H1 (cell line): ENCODE results near the gene SLC9C2. TPM values are rescaled to one million over a fixed set of nuclear protein-coding genes. Genes with fewer than 3 reads are reported as not detected.

Source experiments
- CTCF ChIA-PET: fragments of 300-600 bp; sonication (Branson Sonifier 250); formaldehyde crosslinking; loops from one replicate; lab custom pipeline; 2021; ENCODE audit not compliant: partially characterized antibody; lab: Charles Lee
- POLR2A ChIA-PET: fragments of 300-600 bp; sonication (Branson Sonifier 250); formaldehyde crosslinking; loops from one replicate; lab custom pipeline; 2021; ENCODE audit warnings: inconsistent platforms; ENCODE audit not compliant: partially characterized antibody; lab: Charles Lee
- DNase-seq, 2 experiments: peaks; one replicate each; pipeline versions ENCODE4 v3.0.0 to v3.0.0-alpha.2; 2010 to 2022; ENCODE audit warnings: low spot score in 2 of 2, low read depth in 1 of 2, mixed read lengths in 1 of 2
- FAIRE-seq: peaks from 2 replicates; lab custom pipeline; 2011; peaks lifted over from hg19 to GRCh38; lab: Jason Lieb, UNC
- H2AFZ ChIP-seq: 2 replicates; pipeline ENCODE4 v1.8.1; 2012; ENCODE audit warnings: low read length, inconsistent platforms
- H2AK5ac ChIP-seq: 2 replicates; pipeline ENCODE4 v1.6.1; 2013; ENCODE audit warnings: low read depth, low read length
- H2BK120ac ChIP-seq: replicated peaks from 2 replicates; pipeline ENCODE3; 2013; ENCODE audit warnings: low read depth, low read length, inconsistent platforms
- H2BK12ac ChIP-seq: 2 replicates; pipeline ENCODE4 v1.6.1; 2013; ENCODE audit warnings: low read depth, low read length
- H2BK15ac ChIP-seq: 2 replicates; pipeline ENCODE4 v1.6.1; 2013; ENCODE audit warnings: low read length
- H2BK20ac ChIP-seq: 2 replicates; pipeline ENCODE4 v1.6.1; 2013; ENCODE audit warnings: low read length
- H2BK5ac ChIP-seq: 2 replicates; pipeline ENCODE4 v1.6.1; 2013; ENCODE audit warnings: low read depth, low read length
- H3K14ac ChIP-seq: 2 replicates; pipeline ENCODE4 v1.6.1; 2013; ENCODE audit warnings: inconsistent platforms; ENCODE audit not compliant: insufficient read length
- H3K18ac ChIP-seq: 2 replicates; pipeline ENCODE4 v1.6.1; 2013; ENCODE audit warnings: low read length; ENCODE audit errors: extremely low read depth
- H3K23ac ChIP-seq: 2 replicates; pipeline ENCODE4 v1.6.1; 2013; ENCODE audit warnings: inconsistent platforms; ENCODE audit not compliant: insufficient read length
- H3K23me2 ChIP-seq: 2 replicates; pipeline ENCODE4 v1.6.1; 2013; ENCODE audit warnings: low read depth, low read length
- H3K27ac ChIP-seq: 2 replicates; pipeline ENCODE4 v1.6.1; 2011; ENCODE audit warnings: low read depth, low read length, inconsistent platforms
- H3K27me3 ChIP-seq, 4 experiments: replicated peaks in 1 of 4; 1 replicate in 1 of 4; 2 replicates in 3 of 4; pipeline versions ENCODE4 v1.6.1 to v1.8.1; 2011 to 2013; ENCODE audit warnings: low read length in 3 of 4, mild to moderate bottlenecking in 3 of 4, inconsistent platforms in 2 of 4, mixed read lengths in 2 of 4, moderate library complexity in 1 of 4; ENCODE audit not compliant: control insufficient read depth in 3 of 4, insufficient read depth in 3 of 4; ENCODE audit errors: extremely low read depth in 1 of 4
- H3K36me3 ChIP-seq, 4 experiments: 2 replicates each; pipeline versions ENCODE4 v1.6.1 to v1.8.1; 2011 to 2013; ENCODE audit warnings: mild to moderate bottlenecking in 4 of 4, low read length in 3 of 4, moderate library complexity in 2 of 4, control low read depth in 1 of 4, inconsistent platforms in 1 of 4; ENCODE audit not compliant: insufficient read depth in 4 of 4, control insufficient read depth in 2 of 4
- H3K4ac ChIP-seq: replicated peaks from 2 replicates; pipeline ENCODE3; 2013; ENCODE audit warnings: low read length, low read depth, mixed read lengths, inconsistent platforms; ENCODE audit not compliant: insufficient read length
- H3K4me1 ChIP-seq, 4 experiments: replicated peaks in 1 of 4; 1 replicate in 1 of 4; 2 replicates in 3 of 4; pipeline versions ENCODE4 v1.6.1 to v1.8.1; 2011 to 2013; ENCODE audit warnings: low read length in 3 of 4, inconsistent platforms in 2 of 4, mixed read lengths in 1 of 4; ENCODE audit not compliant: insufficient read depth in 4 of 4, control insufficient read depth in 3 of 4
- H3K4me2 ChIP-seq, 2 experiments: 2 replicates each; pipeline versions ENCODE4 v1.6.1 to v1.8.1; 2011 to 2013; ENCODE audit warnings: low read depth in 2 of 2, low read length in 2 of 2, control low read depth in 1 of 2, inconsistent platforms in 1 of 2, mild to moderate bottlenecking in 1 of 2; ENCODE audit not compliant: insufficient read depth in 1 of 2
- H3K4me3 ChIP-seq, 4 experiments: fragments of 200-600, 300-600 bp in 1 of 4; sonication (generic), shearing (Covaris generic), sonication (Bioruptor Twin) in 1 of 4; 2 replicates each; pipeline versions ENCODE4 v1.5.1 to v1.8.1; 2011 to 2016; ENCODE audit warnings: low read length in 4 of 4, low read depth in 3 of 4, control low read depth in 2 of 4, inconsistent platforms in 2 of 4, mild to moderate bottlenecking in 2 of 4, mixed read lengths in 1 of 4, moderate library complexity in 1 of 4; ENCODE audit not compliant: insufficient read depth in 2 of 4; ENCODE audit errors: extremely low read depth in 1 of 4
- H3K56ac ChIP-seq: replicated peaks from 2 replicates; pipeline ENCODE3; 2013; ENCODE audit warnings: low read depth, mild to moderate bottlenecking, mixed read lengths, low read length, inconsistent platforms; ENCODE audit not compliant: insufficient read length
- H3K79me1 ChIP-seq: 2 replicates; pipeline ENCODE4 v1.6.1; 2013; ENCODE audit warnings: low read depth, low read length, control low read depth
- H3K79me2 ChIP-seq, 2 experiments: 2 replicates each; pipeline versions ENCODE4 v1.6.1 to v1.8.1; 2012 to 2013; ENCODE audit warnings: low read length in 2 of 2, mild to moderate bottlenecking in 2 of 2, inconsistent platforms in 1 of 2; ENCODE audit not compliant: insufficient read depth in 2 of 2, control insufficient read depth in 1 of 2
- H3K9ac ChIP-seq, 4 experiments: replicated peaks in 1 of 4; 1 replicate in 1 of 4; 2 replicates in 3 of 4; pipeline versions ENCODE4 v1.6.1 to v1.8.1; 2011 to 2013; ENCODE audit warnings: low read depth in 3 of 4, low read length in 3 of 4, control low read depth in 2 of 4, mild to moderate bottlenecking in 2 of 4, moderate library complexity in 2 of 4, inconsistent platforms in 1 of 4; ENCODE audit errors: extremely low read depth in 1 of 4
- H3K9me3 ChIP-seq, 2 experiments: 2 replicates each; pipeline versions ENCODE4 v1.6.1 to v1.8.1; 2012 to 2013; ENCODE audit warnings: mild to moderate bottlenecking in 2 of 2, moderate library complexity in 2 of 2, control low read depth in 1 of 2, inconsistent platforms in 1 of 2, low read depth in 1 of 2, low read length in 1 of 2, mixed read lengths in 1 of 2; ENCODE audit not compliant: insufficient read depth in 2 of 2
- H4K20me1 ChIP-seq, 2 experiments: replicated peaks in 1 of 2; 2 replicates each; pipeline versions ENCODE3 to v1.8.1; 2011 to 2013; ENCODE audit warnings: inconsistent platforms in 2 of 2, low read length in 2 of 2, mild to moderate bottlenecking in 1 of 2; ENCODE audit not compliant: insufficient read depth in 2 of 2, control insufficient read depth in 1 of 2
- H4K5ac ChIP-seq: 2 replicates; pipeline ENCODE4 v1.6.1; 2013; ENCODE audit warnings: low read length, low read depth, mixed read lengths, inconsistent platforms; ENCODE audit not compliant: insufficient read length
- H4K8ac ChIP-seq: 2 replicates; pipeline ENCODE4 v1.8.0; 2013; ENCODE audit warnings: mild to moderate bottlenecking, moderate library complexity, low read length, inconsistent platforms; ENCODE audit not compliant: insufficient read depth; ENCODE audit errors: extremely low read depth
- H4K91ac ChIP-seq: replicated peaks from 2 replicates; pipeline ENCODE3; 2013; ENCODE audit warnings: low read length, mixed read lengths, inconsistent platforms; ENCODE audit not compliant: insufficient read length
- BACH1 ChIP-seq: IDR thresholded peaks from 2 replicates; pipeline ENCODE4 v1.6.1; 2012; ENCODE audit warnings: low read length, improper control_type of control experiment
- BCL11A ChIP-seq, 2 experiments: IDR thresholded peaks; one replicate each; pipeline ENCODE4 v1.6.1; 2011; ENCODE audit warnings: low read depth in 2 of 2, low read length in 2 of 2, mild to moderate bottlenecking in 2 of 2
- CEBPB ChIP-seq: IDR thresholded peaks from 2 replicates; pipeline ENCODE4 v1.6.1; 2012; ENCODE audit warnings: low read depth, low read length
- CTBP2 ChIP-seq: IDR thresholded peaks from 2 replicates; pipeline ENCODE4 v1.7.0; 2011; ENCODE audit warnings: borderline replicate concordance, mild to moderate bottlenecking, moderate library complexity, mixed read lengths, low read length; ENCODE audit not compliant: insufficient read depth, insufficient read length
- HDAC2 ChIP-seq, 2 experiments: fragments of 300-600 bp in 1 of 2; sonication (generic) in 1 of 2; IDR thresholded peaks; 2 replicates each; pipeline ENCODE4 v1.6.1; 2011 to 2012; ENCODE audit warnings: low read depth in 2 of 2, low read length in 2 of 2, mild to moderate bottlenecking in 2 of 2, moderate library complexity in 2 of 2, borderline replicate concordance in 1 of 2, inconsistent platforms in 1 of 2
- KDM1A ChIP-seq: fragments of 200-600, 300-600 bp; sonication (generic); IDR thresholded peaks from 2 replicates; pipeline ENCODE4 v1.7.1; 2016; ENCODE audit warnings: mild to moderate bottlenecking, low read length, borderline replicate concordance
- KDM5A ChIP-seq: fragments of 200-600 bp; IDR thresholded peaks from 2 replicates; pipeline ENCODE4 v1.7.1; 2012; ENCODE audit warnings: mild to moderate bottlenecking, low read length, inconsistent platforms, mixed read lengths
- NRF1 ChIP-seq: IDR thresholded peaks from 2 replicates; pipeline ENCODE4 v1.6.1; 2011; ENCODE audit warnings: mild to moderate bottlenecking, low read depth, low read length, improper control_type of control experiment
- POLR2A ChIP-seq, 2 experiments: IDR thresholded peaks; 1 replicate in 1 of 2; 2 replicates in 1 of 2; pipeline ENCODE4 v1.6.1; 2011; ENCODE audit warnings: low read depth in 2 of 2, low read length in 2 of 2, mild to moderate bottlenecking in 2 of 2; ENCODE audit errors: control extremely low read depth in 1 of 2
- RBBP5 ChIP-seq: IDR thresholded peaks from 2 replicates; pipeline ENCODE4 v1.7.1; 2012; ENCODE audit warnings: low read depth, mild to moderate bottlenecking, inconsistent platforms, low read length, moderate library complexity, borderline replicate concordance
- RFX5 ChIP-seq: IDR thresholded peaks from 2 replicates; pipeline ENCODE4 v1.6.1; 2011; ENCODE audit warnings: low read depth, low read length, improper control_type of control experiment, borderline replicate concordance
- RXRA ChIP-seq: IDR thresholded peaks from 2 replicates; pipeline ENCODE4 v1.6.1; 2011; ENCODE audit warnings: low read depth, mild to moderate bottlenecking, low read length, moderate library complexity; ENCODE audit not compliant: insufficient read depth
- SP1 ChIP-seq: IDR thresholded peaks from 2 replicates; pipeline ENCODE4 v1.6.1; 2011; ENCODE audit warnings: low read depth, low read length
- TAF1 ChIP-seq: IDR thresholded peaks from 2 replicates; pipeline ENCODE4 v1.6.1; 2011; ENCODE audit warnings: mild to moderate bottlenecking, low read depth, low read length
- WGBS, 2 experiments: shearing (Covaris generic) in 1 of 2; methylation state at CpG; one replicate each; pipeline versions ENCODE4 v1.1.6 to v1.1.7; 2013 to 2015; ENCODE audit warnings: low lambda C conversion rate in 2 of 2, mixed read lengths in 2 of 2, inconsistent platforms in 1 of 2, low coverage in 1 of 2, missing lambda C conversion rate in 1 of 2; ENCODE audit not compliant: insufficient replicate concordance in 2 of 2, insufficient coverage in 1 of 2, insufficient read length in 1 of 2; ENCODE audit errors: extremely low coverage in 1 of 2, missing lambda C conversion rate in 1 of 2; 5-methylcytosine and 5-hydroxymethylcytosine counted together
- polyA plus RNA-seq, 7 experiments: library from polyadenylated mRNA; depleted of rRNA in 3 of 7; stranded (reverse) in 5 of 7; unstranded in 2 of 7; fragments of >200 nt in 5 of 7; fragments of 200-250 nt in 2 of 7; gene quantifications; 1 replicate in 5 of 7; 2 replicates in 1 of 7; 4 replicates in 1 of 7; pipeline versions ENCODE4 v1.2.1 to v1.2.3, GENCODE V29; 2011 to 2013; ENCODE audit warnings: missing spikeins in 2 of 7, mixed read lengths in 2 of 7
- total RNA-seq: library from RNA; stranded (reverse); fragmentation: NEBNext Ultra II Directional; extraction: Animal tissue kit (Norgen Biotek cat#: 25700); gene quantifications from 2 replicates; pipeline ENCODE4 v1.2.1, GENCODE V29; 2021

SLC9C2 gene
- total and polyA plus RNA-seq, 2 of the 8 experiments (the other 6 are each of a cell fraction or from before 2014, with no cell fraction given) = not detected

DNA sequence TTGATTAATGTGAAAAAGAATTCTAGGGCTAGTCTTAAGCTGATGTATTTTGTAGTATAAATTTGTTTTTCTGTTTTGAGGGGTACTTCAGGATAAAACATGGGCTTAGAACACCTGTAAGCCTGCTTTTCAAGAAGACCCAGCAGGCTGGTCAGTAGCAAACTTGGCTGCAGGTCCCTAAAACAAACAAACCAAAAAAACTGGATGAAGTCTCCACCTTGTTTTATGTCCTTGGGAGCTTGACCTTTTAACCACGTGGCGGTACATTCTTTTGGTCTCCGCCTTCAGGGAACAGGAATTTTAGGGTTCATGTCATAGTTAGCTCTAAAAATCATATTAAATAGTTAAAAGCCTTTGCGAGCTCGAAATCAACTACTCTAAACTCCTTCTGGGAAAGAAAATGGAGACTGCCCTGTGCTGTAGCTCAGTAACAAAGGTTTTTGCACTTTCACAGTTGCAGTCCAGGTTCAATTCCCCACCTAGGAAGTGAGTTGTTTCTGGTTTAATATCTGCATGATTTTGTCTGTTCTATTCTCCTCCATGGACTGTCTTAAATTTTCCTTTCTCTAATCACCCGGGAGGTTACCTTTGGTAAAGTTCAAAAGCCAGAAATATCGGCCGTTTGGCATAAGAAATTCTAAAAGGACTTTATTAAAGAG is 107.1 kb downstream of the SLC9C2 start:
- Histone ChIP-seq H3K23me2 (no peaks in the 10 kb centered on the region), H3K9me3 (peaks cover 37 to 41% of the 10 kb centered on the region in 2 experiments), H4K8ac (no peak overlapping the region), H3K27ac (no peak overlapping the region), H3K9ac (no peak overlapping the region), H3K4ac (no peak overlapping the region), H3K56ac (no peak overlapping the region), H3K14ac (no peak overlapping the region), H3K4me2 (no peak overlapping the region), H3K4me1 (no peaks in the 10 kb centered on the region), H3K18ac (no peak overlapping the region), H3K79me2 (no peaks in the 10 kb centered on the region), H2AK5ac (no peak overlapping the region), H3K23ac (no peak overlapping the region), H2AFZ (no peak overlapping the region), H2BK12ac (no peak overlapping the region), H3K27me3 (no peaks in the 10 kb centered on the region), H3K79me1 (no peaks in the 10 kb centered on the region), H3K4me3 (no peak overlapping the region), H4K5ac (no peak overlapping the region), H2BK15ac (no peak overlapping the region), H4K91ac (no peak overlapping the region), H3K36me3 (peaks cover 0 to 21% (median 3%) of the 10 kb centered on the region in 4 experiments; a peak in 3 of 8 replicates), H4K20me1 (no peaks in the 10 kb centered on the region), H2BK20ac (no peak overlapping the region), H2BK5ac (no peak overlapping the region), H2BK120ac (no peak overlapping the region)
- WGBS, 2 experiments = 88% methylated on average over 8 of the region's 8 CpGs; no CpG with 5 or more reads in 1 of the 2 experiments
- ChIA-PET POLR2A (no interaction called here), CTCF (interaction anchor here (0.8 to 3.0 kb wide), 3 partner anchors 11 to 90 kb away, joined by 3 to 10 read pairs (median 5); no protein-coding TSS in a partner anchor)
- FAIRE-seq (no peak), DNase-seq (no peak)
- no peak for TF ChIP-seq CTBP2
- TF ChIP-seq NRF1 = no peak
- TF ChIP-seq RBBP5 = no peak
- TF ChIP-seq RXRA = no peak
- TF ChIP-seq HDAC2 (IDR thresholded peaks at IDR 0.05; ENCODE audit: borderline replicate concordance in 1 of 2, low read depth in 2 of 2, low read length in 2 of 2) = no peak
- no peak for TF ChIP-seq TAF1
- TF ChIP-seq SP1 = no peak
- no peak for TF ChIP-seq POLR2A (IDR thresholded peaks at IDR 0.05; ENCODE audit: control extremely low read depth in 1 of 2, low read depth in 2 of 2, low read length in 2 of 2)
- no peak for TF ChIP-seq KDM5A
- no peak for TF ChIP-seq BCL11A (IDR thresholded peaks at IDR 0.05; ENCODE audit: low read depth in 2 of 2, low read length in 2 of 2)
- TF ChIP-seq KDM1A = no peak
- no peak for TF ChIP-seq BACH1
- TF ChIP-seq RFX5 = no peak
- TF ChIP-seq CEBPB = no peak
